T-cell (primary cell): ENCODE data around the gene ST6GALNAC6. TPM values are rescaled to one million over a fixed set of nuclear protein-coding genes. Genes with fewer than 3 reads are reported as not detected.
"Not testable (repeated sequence)": the region's sequence is repeated elsewhere in the genome, so short reads cannot be mapped to it uniquely, and the experiment has no call there.

Experiments
- ATAC-seq, 4 experiments: fragments of 200-7000 bp in 3 of 4; fragments of 150-1000 bp in 1 of 4; cut with Tn5 transposase; replicated peaks in 1 of 4; 1 replicate in 3 of 4; 2 replicates in 1 of 4; pipeline ENCODE4 v1.10.0; 2021; ENCODE audit warnings: moderate library complexity in 3 of 4, mild to moderate bottlenecking in 2 of 4, moderate number of reproducible peaks in 1 of 4
- CTCF ChIA-PET, 2 donors: fragments of 300-600 bp; sonication (Branson Sonifier 250); formaldehyde crosslinking; loops; one replicate each; lab custom pipeline; 2022; ENCODE audit warnings: antibody characterized with exemption in 2 of 2; lab: Charles Lee
- POLR2A ChIA-PET, 2 donors: fragments of 300-600 bp; sonication (Branson Sonifier 250); formaldehyde crosslinking; loops; one replicate each; lab custom pipeline; 2022; ENCODE audit warnings: antibody characterized with exemption in 2 of 2; lab: Charles Lee
- DNase-seq, 35 experiments: peaks; one replicate each; pipeline versions ENCODE4 v3.0.0 to v3.0.0-alpha.2; 2013 to 2023
- H3K27ac ChIP-seq: one replicate; pipeline ENCODE4 v1.5.1; 2013; ENCODE audit warnings: low read length
- H3K27me3 ChIP-seq, 2 experiments: replicated peaks in 1 of 2; 1 replicate in 1 of 2; 2 replicates in 1 of 2; pipeline versions ENCODE4 v1.6.1 to v1.7.0; 2013; ENCODE audit warnings: low read length in 1 of 2, mixed read lengths in 1 of 2; ENCODE audit not compliant: control insufficient read depth in 2 of 2, insufficient read depth in 2 of 2; ENCODE audit errors: extremely low read depth in 1 of 2
- H3K36me3 ChIP-seq, 2 donors: 1 replicate in 1 of 2; 2 replicates in 1 of 2; pipeline versions ENCODE4 v1.6.1 to v1.7.0; 2013; ENCODE audit warnings: low read length in 1 of 2; ENCODE audit not compliant: control insufficient read depth in 2 of 2, insufficient read depth in 1 of 2; ENCODE audit errors: extremely low read depth in 1 of 2
- H3K4me1 ChIP-seq, 2 experiments: 1 replicate in 1 of 2; 2 replicates in 1 of 2; pipeline versions ENCODE4 v1.6.1 to v1.7.0; 2013; ENCODE audit warnings: low read length in 2 of 2, mixed read lengths in 1 of 2; ENCODE audit not compliant: insufficient read depth in 2 of 2, control insufficient read depth in 1 of 2; ENCODE audit errors: extremely low read depth in 1 of 2
- H3K4me3 ChIP-seq, 2 donors: 1 replicate in 1 of 2; 2 replicates in 1 of 2; pipeline versions ENCODE4 v1.5.1 to v1.7.0; 2013; ENCODE audit warnings: mild to moderate bottlenecking in 2 of 2, low read length in 1 of 2, moderate library complexity in 1 of 2; ENCODE audit not compliant: control insufficient read depth in 1 of 2; ENCODE audit errors: extremely low read depth in 1 of 2
- H3K9me3 ChIP-seq: 2 replicates; pipeline ENCODE4 v1.7.0; 2013
- H3K27ac Mint-ChIP-seq, 2 donors: one replicate each; pipeline ENCODE4 v1.8.0; 2020 to 2021; ENCODE audit warnings: mild to moderate bottlenecking in 2 of 2, mixed read lengths in 2 of 2
- H3K27me3 Mint-ChIP-seq, 2 donors: one replicate each; pipeline ENCODE4 v1.8.0; 2021 to 2022; ENCODE audit warnings: mixed read lengths in 2 of 2
- H3K36me3 Mint-ChIP-seq: one replicate; pipeline ENCODE4 v1.8.0; 2021; ENCODE audit warnings: mixed read lengths
- H3K4me1 Mint-ChIP-seq, 3 donors: one replicate each; pipeline ENCODE4 v1.8.0; 2020 to 2022; ENCODE audit warnings: mixed read lengths in 3 of 3, mild to moderate bottlenecking in 1 of 3
- H3K4me3 Mint-ChIP-seq, 3 donors: one replicate each; pipeline ENCODE4 v1.8.0; 2020 to 2022; ENCODE audit warnings: mild to moderate bottlenecking in 3 of 3, mixed read lengths in 3 of 3, moderate library complexity in 3 of 3
- H3K9me3 Mint-ChIP-seq, 3 donors: one replicate each; pipeline ENCODE4 v1.8.0; 2020 to 2022; ENCODE audit warnings: mixed read lengths in 3 of 3
- WGBS: methylation state at CpG from one replicate; pipeline ENCODE4 v1.1.5; 2013; ENCODE audit warnings: missing lambda C conversion rate; ENCODE audit not compliant: insufficient coverage; 5-methylcytosine and 5-hydroxymethylcytosine counted together
- total RNA-seq, 35 experiments: library from RNA in 6 of 35; stranded (reverse) in 6 of 35; fragments of 120-200 nt in 1 of 35; gene quantifications; one replicate each; pipeline versions ENCODE4 v1.2.1 to v1.2.4 and lab custom pipeline; 2013 to 2026

ST6GALNAC6 gene
- total RNA-seq, 5 donors from 2014 or later (not counting 1 experiment from before 2014, with no cell fraction given), result 73.0 to 123 (median 86.3) TPM

DNA sequence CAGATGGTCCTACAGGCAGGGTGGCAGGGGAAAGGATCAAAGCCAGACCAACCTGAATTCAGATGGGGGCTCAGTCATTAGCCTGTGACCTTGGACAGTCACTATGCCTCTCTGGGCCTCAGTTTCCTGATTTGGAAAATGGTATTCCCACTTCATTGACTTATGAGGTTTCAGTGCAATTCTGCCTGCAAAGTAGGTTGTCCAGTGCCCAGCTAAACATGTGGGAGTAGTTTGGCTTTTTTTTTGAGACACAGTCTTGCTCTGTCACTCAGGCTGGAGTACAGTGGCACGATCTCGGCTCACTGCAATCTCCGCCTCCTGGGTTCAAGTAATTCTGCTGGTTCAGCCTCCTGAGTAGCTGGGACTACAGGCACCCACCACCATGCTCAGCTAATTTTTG lies 62.8 kb downstream of the ST6GALNAC6 start:
- CTCF ChIA-PET, result interaction anchor here in 1 of 2 donors (0.6 kb wide), 1 partner anchor 102 kb away, joined by 3 read pairs; no protein-coding TSS in a partner anchor
- 100% methylated on average over 3 of the region's 3 CpGs for WGBS

DNA sequence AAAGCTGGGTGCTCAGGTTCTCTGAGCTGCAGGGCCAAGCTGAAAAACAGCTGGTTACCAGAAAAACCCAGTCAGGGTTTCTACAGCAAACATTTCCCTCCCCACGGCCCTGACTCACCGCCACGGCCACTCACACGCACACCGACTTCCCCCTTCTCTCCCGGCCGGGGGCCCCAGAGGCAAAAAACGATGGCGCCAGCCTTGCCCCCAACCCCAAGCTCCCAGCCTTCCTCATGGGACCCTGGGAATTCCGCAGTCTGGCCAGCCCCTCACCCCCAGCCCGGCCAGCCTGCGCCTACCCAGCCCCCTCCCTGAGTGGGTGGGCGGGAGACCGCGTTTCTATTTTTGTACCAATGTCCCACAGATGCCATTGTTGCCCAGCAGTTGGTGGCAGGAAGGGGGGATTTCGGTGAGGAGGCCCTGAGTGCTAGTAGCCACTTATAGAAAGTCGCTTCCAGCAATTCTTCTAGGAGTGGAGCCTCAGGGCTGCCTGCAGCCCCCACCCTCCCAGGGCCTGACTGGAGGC lies 63.3 kb downstream of the ST6GALNAC6 start:
- Histone ChIP-seq H3K4me3 (no peak overlapping the region), H3K27me3 (peaks cover 0 to 8% of the 10 kb centered on the region in 2 experiments), H3K4me1 (peaks cover 2 to 5% of the 10 kb centered on the region in 2 experiments), H3K9me3 (no peaks in the 10 kb centered on the region), H3K36me3 (peaks cover 0 to 4% of the 10 kb centered on the region in 2 donors), H3K27ac (no peak overlapping the region)
- Mint-ChIP-seq H3K27me3 (no peaks in the 10 kb centered on the region), H3K36me3 (peaks cover 3% of the 10 kb centered on the region), H3K4me3 (no peak overlapping the region), H3K4me1 (peaks cover 7 to 11% (median 10%) of the 10 kb centered on the region in 3 donors), H3K9me3 (no peaks in the 10 kb centered on the region), H3K27ac (no peak overlapping the region)
- POLR2A ChIA-PET, result no interaction called here
- CTCF ChIA-PET, result no interaction called here
- 75% methylated on average over 9 of the region's 17 CpGs for WGBS
- ATAC-seq (no peak), DNase-seq (peak in 1 of 35 experiments; percentile 24)

More for the DNA sequence above, 62.8 kb downstream of the ST6GALNAC6 start:
- H3K27me3 Mint-ChIP-seq, H3K4me3 ChIP-seq, H3K27ac Mint-ChIP-seq, H3K36me3 Mint-ChIP-seq, DNase-seq, H3K9me3 ChIP-seq, H3K36me3 ChIP-seq, POLR2A ChIA-PET, H3K4me3 Mint-ChIP-seq, H3K27me3 ChIP-seq, H3K4me1 ChIP-seq, ATAC-seq, H3K9me3 Mint-ChIP-seq, H3K27ac ChIP-seq: not testable (repeated sequence)
- peaks cover 7 to 11% (median 10%) of the 10 kb centered on the region in 3 donors for H3K4me1 Mint-ChIP-seq

Other genes with a start within 250 kb of the ST6GALNAC6 start
- under 1 TPM in 3 of 5 donors, not detected in 2; 0.13 to 0.44 (median 0.40) TPM for gene CFAP157, start 192.6 kb downstream of the ST6GALNAC6 start, total RNA-seq
- gene PTRH1, start 183.9 kb downstream of the ST6GALNAC6 start, total RNA-seq, result 10 to 100 TPM in 4 of 5 donors, 1 to 10 TPM in 1; 4.4 to 15.9 (median 12.9) TPM
- 10 to 100 TPM in 1 of 5 donors, 1 to 10 TPM in 4; 4.6 to 31.8 (median 6.2) TPM for gene TTC16, start 183.5 kb downstream of the ST6GALNAC6 start, total RNA-seq
- 10 to 100 TPM in 3 of 5 donors, 1 to 10 TPM in 2; 7.7 to 18.4 (median 15.5) TPM for gene TOR2A, start 164.3 kb downstream of the ST6GALNAC6 start, total RNA-seq
- gene SH2D3C, start 120.9 kb downstream of the ST6GALNAC6 start, total RNA-seq, result 10 to 100 TPM; 31.6 to 48.7 (median 47.7) TPM
- gene CDK9, start 113.6 kb downstream of the ST6GALNAC6 start, total RNA-seq, result 100 to 1,000 TPM; 108 to 159 (median 147) TPM
- gene FPGS, start 96.7 kb downstream of the ST6GALNAC6 start, total RNA-seq, result 100 to 1,000 TPM in 3 of 5 donors, 10 to 100 TPM in 2; 78.4 to 151 (median 139) TPM
- 10 to 100 TPM in 1 of 5 donors, 1 to 10 TPM in 4; 6.8 to 16.7 (median 8.8) TPM for gene ENG, start 44.9 kb downstream of the ST6GALNAC6 start, total RNA-seq
- 10 to 100 TPM; 40.5 to 54.9 (median 50.4) TPM for gene AK1, start 21.9 kb downstream of the ST6GALNAC6 start, total RNA-seq
- 10 to 100 TPM; 24.9 to 40.7 (median 35.1) TPM for gene ST6GALNAC4, start 17.4 kb upstream of the ST6GALNAC6 start, total RNA-seq
- gene PIP5KL1, start 31.2 kb upstream of the ST6GALNAC6 start, total RNA-seq, result 1 to 10 TPM in 4 of 5 donors, under 1 TPM in 1; 0.99 to 5.6 (median 2.6) TPM
- 10 to 100 TPM; 32.3 to 66.5 (median 60.5) TPM for gene DPM2, start 38.3 kb upstream of the ST6GALNAC6 start, total RNA-seq
- gene EEIG1, start 81.4 kb upstream of the ST6GALNAC6 start, total RNA-seq, result 100 to 1,000 TPM; 351 to 746 (median 698) TPM
- 10 to 100 TPM; 11.6 to 14.9 (median 13.8) TPM for gene NAIF1, start 167.7 kb upstream of the ST6GALNAC6 start, total RNA-seq
- gene SLC25A25, start 168.6 kb upstream of the ST6GALNAC6 start, total RNA-seq, result 10 to 100 TPM; 11.8 to 21.0 (median 17.3) TPM
- 10 to 100 TPM; 60.2 to 91.7 (median 79.2) TPM for gene PTGES2, start 228.1 kb upstream of the ST6GALNAC6 start, total RNA-seq
- gene LCN2, start 249.8 kb upstream of the ST6GALNAC6 start, total RNA-seq, result not detected